COLO829 (cell line): ENCODE results near the gene PPFIA2.

Experiments
- DNase-seq: peaks from one replicate; pipeline ENCODE4 v3.0.0; 2012; ENCODE audit warnings: low spot score

Gene PPFIA2

GRCh38 chr12:81546811-81547210 lies 212.3 kb downstream of the PPFIA2 start:
- DNase-seq = no peak

GRCh38 chr12:81543621-81544139 lies 215.5 kb downstream of the PPFIA2 start:
- DNase-seq = no peak

GRCh38 chr12:81542065-81543010 lies 216.8 kb downstream of the PPFIA2 start:
- DNase-seq = no peak

- no peak for DNase-seq
Measured at GRCh38 chr12:81541121-81541520, 218.0 kb downstream of the PPFIA2 start.

- DNase-seq = no peak
Measured at GRCh38 chr12:81539279-81539678, 219.9 kb downstream of the PPFIA2 start.

DNA sequence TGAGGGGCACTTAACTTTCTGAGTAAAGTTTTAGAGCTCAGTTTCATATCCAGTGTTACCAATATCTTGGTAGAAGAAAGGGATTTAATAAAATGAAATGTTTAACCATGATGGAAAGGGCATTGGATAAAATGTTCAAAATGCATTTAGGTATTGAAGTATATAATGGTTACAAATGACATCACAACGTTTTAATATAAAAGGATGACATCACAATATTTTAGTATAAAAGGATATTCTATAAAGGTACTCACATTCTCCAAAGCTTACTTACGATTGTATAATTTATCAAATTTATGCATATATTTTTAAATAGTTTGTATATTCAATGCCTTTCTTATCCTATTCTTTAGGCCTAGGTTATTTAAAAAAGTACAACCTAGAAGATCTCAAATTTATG lies 226.1 kb downstream of the PPFIA2 start:
- no peak for DNase-seq

DNA sequence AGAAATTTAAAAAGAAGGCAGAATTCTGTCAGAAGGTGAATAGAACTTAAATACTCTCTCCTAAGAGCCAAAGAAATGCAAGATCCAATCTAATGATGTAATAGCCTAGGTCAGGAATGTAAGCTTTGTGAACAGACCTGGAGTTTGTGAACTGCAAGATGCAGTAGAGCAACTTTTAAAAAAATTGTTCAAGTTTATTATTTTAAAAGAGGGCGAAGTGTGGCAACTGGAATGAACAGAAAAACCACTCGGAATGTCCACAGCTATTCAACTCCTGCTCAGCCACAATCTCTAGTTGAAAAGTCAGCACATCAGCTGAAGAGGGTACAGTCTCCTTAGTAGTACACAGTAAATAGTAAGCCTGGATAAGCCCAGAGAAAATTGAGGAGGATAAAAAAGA lies 228.8 kb downstream of the PPFIA2 start:
- no peak for DNase-seq

GRCh38 chr12:81520064-81520945 lies 238.8 kb downstream of the PPFIA2 start:
- no peak for DNase-seq

DNA sequence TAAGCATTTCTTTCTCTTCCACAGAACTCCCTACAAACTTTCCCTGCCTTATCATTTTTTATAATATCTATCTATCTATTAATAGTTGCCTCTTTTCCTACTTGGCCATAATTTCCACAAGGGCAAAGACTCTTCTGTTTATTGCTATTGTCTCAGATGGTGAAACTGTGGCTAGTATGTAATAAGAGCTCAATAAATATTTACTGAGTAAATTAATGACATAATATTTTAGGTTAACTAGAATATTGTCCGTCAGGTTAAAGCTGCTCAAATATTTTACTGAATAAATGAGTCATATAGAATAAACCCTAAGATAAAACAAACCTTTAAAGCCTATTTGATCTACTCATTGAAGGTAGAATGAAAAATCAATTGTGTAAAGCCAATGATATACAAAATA lies 240.5 kb downstream of the PPFIA2 start:
- DNase-seq = no peak

- no peak for DNase-seq
Measured at GRCh38 chr12:81517296-81517695, 241.9 kb downstream of the PPFIA2 start.

DNA sequence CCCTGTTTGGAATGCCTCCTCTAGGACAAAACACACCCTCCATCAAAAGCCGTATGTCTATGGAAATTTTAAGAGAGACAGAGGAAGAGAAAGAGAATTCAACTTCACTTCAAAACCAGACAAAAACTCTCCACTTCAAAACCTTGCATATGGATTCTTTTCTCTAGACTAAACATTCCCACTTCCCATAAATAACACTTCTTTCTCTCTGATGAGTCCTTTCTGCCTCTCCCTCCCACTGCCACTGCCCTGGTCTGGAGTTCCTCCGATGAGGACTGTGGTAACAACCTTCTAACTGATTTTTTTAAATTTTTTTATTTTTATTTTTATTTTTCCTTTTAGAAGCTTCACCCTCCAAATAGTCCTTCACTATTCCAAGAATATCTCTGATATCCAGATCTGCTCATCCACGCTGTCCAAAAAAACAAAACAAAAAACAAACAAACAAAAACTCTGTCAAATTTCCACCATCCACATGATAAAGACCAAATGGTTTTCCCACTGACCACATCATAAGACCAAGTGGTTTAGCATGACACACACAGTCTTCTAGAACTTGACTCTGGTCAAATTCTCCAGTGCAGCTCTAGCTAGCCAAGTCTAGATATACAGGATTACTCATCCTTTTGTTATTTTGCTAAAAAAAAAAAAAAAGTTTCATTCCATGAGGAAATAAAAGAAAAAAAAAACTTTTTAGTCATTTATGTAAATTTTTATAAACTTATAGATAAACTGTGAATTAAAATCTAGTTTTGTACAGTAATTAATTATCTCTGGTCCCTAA lies 256.0 kb downstream of the PPFIA2 start:
- DNase-seq = peak; percentile 19

GRCh38 chr12:81500788-81501187 lies 258.4 kb downstream of the PPFIA2 start:
- DNase-seq = no peak

- DNase-seq = no peak
Measured at GRCh38 chr12:81499809-81500208, 259.3 kb downstream of the PPFIA2 start.

DNA sequence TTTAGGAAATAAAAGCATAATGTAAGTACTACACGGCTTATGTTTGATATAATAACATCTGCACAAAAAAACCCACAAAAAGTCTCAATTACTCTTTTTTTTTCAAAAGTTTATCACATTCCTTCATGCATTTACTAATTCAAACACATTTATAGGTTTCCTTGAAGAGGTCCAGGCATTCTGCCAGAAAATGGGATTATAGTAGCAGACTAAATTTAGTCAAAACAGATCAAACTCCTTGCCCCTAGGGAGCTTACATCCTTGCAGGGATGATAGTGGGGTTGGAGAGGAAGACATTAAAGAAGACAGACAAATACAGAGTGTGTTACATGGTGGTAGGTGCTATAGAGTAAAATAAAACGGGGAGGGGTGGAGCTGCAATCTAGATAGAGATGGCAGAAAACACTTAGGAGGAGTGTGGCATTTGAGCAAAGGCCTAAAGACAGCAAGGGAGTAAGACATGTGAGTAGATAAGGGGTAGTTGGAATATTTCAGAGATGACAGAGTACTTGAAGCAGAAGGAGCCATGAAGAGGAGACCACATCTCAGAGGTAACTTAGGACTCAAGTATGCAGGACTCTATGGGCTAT lies 266.9 kb downstream of the PPFIA2 start:
- DNase-seq = peak; percentile 9

DNA sequence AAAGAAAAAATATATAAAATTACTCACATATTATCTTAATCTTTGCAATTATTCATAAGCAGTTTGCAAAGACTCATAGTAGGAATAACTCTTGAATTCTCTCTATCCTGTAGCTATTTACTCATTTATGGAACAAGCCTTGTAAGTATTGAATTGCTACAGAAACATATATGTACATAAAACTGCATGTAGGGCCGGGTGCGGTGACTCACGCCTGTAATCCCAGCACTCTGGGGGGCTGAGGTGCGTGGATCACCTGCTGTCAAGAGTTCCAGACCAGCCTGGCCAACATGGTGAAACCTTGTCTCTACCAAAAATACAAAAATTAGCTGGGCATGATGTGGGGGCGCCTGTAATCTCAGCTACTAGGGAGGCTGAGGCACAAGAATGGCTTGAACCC lies 286.2 kb downstream of the PPFIA2 start:
- DNase-seq = no peak

DNA sequence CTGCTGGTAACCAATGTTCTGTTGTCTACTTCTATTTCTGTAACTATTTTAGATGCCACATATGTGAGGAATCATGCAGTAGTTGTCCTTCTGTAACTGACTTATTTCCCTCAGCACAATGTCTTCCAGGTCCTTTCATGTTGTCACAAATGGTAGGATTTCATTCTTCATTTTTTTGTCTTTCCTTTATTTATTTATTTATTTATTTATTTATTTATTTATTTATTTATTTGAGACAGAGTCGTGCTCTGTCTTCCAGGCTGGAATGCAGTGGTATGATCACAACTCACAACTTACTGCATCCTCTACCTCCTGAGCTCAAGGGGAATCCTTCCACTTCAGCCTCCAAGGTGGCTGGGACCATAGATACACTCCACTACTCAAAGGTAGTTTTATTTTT lies 288.2 kb downstream of the PPFIA2 start:
- DNase-seq = no peak

DNA sequence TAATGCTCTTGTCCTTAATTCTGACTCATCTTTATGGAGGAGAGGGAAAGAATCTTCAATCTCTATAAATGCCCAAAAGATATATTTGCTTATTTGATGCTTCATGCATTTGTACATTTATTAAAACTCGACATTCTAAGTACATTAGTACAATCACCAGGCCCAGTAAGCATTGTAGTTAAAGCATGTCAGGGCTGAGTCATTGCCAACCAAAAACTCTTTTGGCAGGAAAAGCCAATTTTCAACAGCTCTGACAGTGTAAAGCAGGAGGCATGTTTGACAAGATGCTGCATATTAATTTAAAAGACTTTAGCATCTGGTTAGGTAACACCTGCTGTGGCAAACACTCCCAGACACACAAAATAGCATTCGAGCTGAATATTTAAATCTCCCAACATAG lies 290.9 kb downstream of the PPFIA2 start:
- DNase-seq = no peak

DNA sequence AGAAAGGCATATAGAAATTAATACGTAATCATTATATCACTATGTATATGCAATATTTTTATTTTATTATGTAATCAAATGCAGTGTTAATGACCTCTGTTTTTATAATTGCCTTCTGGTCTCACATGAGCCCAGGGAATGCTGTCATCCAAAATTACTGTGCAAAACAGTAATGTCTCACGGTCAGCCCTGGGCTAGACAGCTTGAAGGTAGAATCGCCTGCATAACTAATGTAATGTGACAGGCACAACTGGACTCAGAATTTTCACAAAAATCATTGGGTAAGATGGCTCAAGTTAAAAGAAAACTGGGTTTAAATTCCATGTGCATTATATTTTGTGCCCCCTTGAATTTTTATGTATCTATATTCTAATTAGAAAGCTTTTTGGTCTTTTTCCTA lies 293.3 kb downstream of the PPFIA2 start:
- no peak for DNase-seq

DNA sequence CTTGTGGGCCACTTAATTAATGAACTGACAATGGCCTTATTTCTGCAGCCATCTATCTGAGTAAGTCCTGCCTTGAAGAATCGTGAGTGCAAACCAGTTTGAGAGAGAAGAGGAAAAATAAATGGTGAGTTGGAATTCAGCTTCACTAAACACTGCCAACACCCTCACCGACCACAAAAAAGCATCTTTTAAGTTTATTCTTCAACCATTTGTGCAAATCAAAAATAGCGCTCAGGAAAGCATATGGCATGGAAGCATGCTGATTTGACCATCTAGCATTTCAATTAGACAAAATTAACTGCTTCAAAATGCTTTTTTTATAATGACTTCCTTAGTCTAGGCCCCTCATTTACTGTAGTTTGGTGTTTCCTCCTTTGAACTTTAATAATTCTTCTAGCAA lies 294.0 kb downstream of the PPFIA2 start:
- DNase-seq = no peak

GRCh38 chr12:81461163-81461562 lies 298.0 kb downstream of the PPFIA2 start:
- DNase-seq = no peak

- peak; percentile 35 for DNase-seq
Measured at GRCh38 chr12:81450920-81451739, 308.0 kb downstream of the PPFIA2 start.
